ENCODE data around the gene SGSH.

Gene SGSH

DNA sequence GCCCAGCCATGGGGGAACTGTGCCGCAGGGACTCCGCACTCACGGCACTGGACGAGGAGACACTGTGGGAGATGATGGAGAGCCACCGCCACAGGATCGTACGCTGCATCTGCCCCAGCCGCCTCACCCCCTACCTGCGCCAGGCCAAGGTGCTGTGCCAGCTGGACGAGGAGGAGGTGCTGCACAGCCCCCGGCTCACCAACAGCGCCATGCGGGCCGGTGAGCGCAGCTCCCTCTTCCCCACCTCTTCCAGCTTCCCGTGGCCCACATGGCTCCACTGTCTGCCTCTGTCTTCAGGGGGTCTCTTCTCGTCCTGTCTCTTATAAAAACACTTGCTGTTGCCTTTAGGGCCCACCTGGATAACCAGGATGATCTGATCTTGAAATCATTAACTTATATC, 38.7 kb downstream of the SGSH start:
- DNase-seq, result no peak

DNA sequence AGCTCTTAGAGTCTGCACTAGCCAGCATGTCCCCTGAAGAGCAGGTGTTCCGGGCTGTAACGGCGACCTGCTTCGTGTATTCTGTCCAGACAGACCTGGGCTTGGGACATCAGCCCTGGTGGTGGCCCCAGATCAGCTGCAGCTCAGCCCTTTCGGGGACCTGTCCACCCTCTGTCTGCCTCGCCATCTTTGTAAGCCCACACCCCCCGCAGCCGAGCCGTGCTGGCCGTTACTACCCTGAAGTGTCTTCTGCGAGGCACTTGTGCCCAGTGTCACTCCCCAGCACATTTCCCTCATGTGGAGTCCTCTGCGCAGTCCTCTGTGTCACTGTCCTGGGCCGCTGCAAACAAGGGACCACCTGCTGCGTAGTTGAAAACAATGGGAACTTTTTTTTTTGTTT, 39.9 kb downstream of the SGSH start:
- DNase-seq, result no peak

DNA sequence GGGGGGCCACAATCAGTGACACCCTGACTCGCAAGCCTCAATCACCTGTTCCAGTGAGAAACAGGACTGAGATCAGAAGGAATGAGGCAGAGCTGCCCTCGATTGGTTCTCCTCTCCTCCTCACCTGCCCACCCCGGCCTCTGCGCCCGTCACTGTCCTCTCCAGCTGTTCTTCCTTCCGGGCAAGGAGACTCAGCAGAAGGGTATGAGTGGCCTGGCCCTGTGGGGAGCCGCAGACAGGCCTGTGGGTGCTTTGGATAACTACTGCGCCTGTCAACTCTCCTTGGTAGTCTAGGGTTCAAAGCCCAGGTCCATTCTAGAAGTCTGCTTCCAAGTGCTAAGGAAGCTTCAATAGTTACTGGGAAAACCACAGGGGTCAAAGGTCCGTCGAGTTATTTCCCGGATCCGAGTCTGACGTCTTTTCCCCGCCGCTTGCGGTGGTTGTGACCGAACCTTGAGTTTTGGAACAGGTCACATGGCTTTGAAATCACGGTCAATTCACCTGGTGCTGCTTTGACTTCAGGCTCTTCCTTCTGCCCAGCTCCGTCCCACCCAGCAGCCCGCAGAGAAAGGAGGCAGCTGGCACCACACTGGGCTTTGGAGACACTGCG, 42.0 kb downstream of the SGSH start:
- no peak for DNase-seq

DNA sequence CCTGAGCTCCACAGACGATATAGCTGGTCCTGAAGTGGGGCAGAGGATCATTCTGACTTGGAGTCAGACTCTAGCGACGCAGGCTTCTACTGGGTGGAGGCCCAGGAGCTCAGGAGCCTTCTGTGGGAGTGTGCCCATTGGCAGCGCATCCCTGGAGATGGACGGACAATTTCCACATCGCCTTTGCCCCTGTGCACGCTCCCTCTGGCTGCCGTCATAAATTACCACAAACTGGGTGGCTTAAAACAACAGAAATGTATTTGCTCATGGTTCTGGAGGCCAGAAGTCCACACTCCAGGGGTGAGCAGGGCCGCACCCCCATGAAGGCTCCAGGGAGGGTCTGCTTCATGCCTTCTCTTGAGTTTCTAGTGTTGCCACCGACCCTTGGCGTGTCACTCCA, 43.4 kb downstream of the SGSH start:
- DNase-seq, result no peak

DNA sequence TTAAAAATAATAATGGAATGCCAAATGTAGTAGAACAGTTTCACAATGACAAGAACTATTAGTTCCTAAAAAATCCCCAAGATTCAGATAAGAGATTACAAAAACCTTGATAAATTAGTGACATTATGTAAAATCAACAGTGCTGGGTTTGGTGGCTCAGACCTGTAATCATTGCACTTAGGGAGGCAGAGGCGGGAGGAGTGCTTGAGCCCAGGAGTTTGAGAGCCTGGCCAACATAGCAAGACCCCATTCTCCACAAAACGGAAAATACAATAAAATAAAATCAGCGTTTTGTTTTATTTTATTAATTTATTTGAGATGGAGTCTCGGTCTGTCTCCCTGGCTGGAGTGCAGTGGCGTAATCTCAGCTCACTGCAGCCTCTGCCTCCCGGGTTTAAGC, 46.2 kb downstream of the SGSH start:
- DNase-seq, result no peak

DNA sequence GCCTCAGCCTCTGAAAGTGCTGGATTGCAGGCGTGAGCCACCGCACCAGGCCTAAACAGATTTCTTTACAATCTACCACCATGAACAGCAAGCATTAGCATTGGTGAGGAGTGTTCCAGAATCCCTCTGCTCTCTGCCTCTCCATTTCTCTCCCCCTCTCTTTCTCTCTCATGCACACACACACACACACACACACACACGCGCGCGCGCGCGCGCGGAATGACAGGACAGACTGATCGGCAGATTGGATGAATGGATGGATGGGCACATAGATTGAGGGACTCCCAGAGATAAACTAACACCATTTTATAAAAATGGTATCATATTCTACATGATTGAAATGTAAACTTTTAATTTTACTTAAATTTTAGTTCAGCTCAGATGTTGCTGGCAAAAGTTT, 47.0 kb downstream of the SGSH start:
- DNase-seq, result no peak

DNA sequence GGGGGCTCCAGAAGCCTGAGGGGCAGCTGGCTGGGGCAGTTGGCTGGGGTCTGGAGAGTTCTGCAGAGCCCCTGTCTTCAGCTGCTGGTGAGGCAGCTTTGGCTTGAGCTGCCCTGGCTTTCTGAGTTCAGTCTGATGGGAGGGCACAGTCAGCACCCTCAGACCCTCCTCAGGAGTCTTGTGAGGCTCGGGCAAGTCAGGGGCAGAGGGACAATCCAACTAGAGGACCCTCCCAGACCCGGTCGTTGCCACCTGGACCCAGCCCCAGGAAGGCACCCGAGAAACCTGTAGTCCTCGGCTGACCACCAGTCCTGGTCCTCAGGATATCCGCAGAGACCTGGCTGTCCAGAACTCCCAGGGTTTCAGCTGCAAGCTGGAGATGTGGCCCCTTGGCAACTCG, 48.5 kb downstream of the SGSH start:
- DNase-seq, result no peak

DNA sequence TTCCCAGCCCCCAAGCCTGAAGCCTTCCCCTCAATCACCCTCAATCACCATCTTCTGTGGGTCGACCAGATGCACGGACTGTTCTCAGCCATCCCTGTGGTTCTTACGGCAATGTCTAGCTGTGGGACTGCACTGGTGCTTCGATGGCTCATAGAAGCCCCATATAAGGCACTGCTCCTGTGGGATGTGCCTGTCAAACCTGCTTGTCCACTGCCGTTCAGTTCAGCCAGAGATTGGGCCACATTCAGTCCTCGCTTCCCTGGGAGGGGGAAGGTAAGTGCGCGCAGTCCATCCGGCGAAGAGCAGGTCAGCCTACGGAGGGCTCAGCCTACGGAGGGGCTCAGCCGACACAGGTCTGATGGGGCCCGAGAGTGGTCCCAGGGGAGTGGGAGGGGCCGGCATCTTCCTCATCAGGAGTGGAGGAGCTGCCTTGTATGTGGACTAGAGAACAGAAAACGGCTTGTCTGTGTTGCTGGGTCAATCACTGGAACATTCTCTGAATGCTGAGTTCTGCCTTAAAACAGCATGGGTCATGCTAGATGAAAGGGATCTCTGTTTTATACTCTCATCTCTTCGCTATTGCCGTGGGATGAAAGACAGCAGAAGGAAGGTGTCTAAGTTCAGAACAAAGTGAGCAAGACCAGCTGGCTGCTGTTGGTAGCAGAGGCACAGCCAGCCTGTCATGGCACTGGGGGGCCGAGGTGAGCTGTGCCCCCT, 50.2 kb downstream of the SGSH start, which contains the start of gene CARD14:
Gene CARD14, plus strand, starts transcription at position 247 of the 717 bp plus-strand sequence. CDS start 11,409 bp downstream, outside the sequence.
- no peak for DNase-seq

DNA sequence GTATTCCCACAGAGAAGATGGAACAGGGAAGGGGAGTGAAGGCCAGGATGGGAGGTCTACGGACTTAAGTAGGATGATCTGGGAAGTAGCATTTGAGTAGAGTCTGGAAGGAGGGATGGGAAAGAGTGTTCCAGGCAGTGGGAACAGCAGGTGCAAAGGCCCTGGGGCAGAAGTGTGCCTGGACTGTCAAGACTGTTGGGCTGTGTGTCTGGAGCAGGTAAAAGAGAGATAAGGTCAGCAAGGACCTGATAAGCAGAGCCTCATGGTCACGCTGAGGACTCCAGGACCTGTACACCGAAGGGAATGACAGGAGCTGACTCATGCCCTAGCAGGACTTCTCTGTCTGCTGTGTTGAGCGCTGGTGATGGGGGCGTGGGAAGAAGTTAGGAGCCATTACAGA, 51.0 kb downstream of the SGSH start:
- no peak for DNase-seq

DNA sequence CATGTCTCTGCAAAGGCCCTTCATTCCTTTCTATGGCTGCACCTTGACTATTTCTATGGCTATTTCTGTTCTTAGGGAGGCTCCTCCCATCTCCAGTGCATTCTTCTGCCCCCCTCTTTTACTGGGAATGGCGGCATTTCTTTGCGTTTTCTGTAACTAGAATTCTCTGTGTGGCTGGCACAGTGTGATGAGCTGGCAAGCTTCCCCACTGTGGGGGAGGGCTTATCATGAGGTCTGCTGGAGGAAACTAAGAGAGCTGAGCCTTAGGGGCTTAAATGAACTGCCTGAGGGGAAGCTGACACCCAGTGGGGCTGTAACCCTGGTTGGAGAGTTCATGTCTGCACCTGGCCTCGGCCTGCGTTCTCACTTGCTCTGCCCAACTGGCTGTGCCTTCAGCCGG, 51.8 kb downstream of the SGSH start:
- DNase-seq, result no peak

DNA sequence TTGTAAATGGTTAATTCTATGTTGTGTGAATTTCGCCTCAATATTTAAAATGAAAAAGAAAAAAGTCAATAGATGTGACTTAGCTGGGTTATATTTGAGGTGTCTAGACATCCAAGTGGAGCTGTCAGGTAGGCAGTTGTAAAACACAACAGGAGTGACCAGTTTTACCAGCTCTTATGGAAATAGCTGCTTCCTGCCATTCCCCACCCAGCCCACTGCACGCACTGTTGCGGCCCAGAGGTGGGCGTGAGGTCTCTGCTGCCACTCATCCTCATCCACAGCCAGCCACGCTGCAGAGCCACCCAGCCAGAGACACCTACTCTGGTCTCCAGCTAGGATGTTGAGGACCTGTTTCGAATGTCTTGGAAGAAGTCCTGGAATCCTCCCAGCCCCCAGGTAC, 53.7 kb downstream of the SGSH start:
- no peak for DNase-seq

DNA sequence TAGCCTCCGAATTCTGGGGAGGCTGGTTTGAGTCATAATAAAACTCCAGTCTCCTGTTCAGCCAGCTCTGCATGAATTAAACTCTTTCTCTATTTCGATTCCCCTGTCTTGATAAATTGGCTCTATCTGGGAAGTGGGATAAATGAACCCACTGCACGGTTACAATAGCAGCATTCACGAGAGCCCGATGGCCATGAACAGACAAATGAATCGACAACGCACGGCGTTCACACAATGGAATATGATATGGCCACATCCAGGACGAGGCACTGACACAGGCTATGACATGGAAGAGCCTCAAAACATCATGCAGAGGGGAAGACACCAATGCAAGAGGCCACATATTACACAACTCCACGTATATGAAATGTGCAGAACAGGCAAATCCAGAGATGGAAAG, 55.9 kb downstream of the SGSH start:
- no peak for DNase-seq

DNA sequence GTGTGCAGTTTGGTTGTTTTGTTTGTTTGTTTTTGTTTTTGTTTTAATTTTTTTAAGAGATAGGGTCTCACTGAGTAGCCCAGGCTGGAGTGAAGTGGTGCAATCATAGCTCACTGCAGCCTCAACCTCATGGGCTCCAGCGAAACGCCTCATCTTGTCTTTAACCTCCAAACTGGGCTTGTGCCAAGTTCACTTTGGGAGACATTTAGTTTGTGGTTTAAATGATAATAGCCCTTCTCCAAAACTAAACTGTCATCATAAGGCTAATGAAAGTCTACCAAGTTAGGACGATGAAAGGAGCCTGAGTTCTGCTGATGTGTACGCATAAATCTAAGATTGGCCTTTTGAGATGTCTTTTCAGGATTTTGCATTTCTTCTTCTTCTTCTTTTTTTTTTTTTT, 56.8 kb downstream of the SGSH start:
- no peak for DNase-seq

DNA sequence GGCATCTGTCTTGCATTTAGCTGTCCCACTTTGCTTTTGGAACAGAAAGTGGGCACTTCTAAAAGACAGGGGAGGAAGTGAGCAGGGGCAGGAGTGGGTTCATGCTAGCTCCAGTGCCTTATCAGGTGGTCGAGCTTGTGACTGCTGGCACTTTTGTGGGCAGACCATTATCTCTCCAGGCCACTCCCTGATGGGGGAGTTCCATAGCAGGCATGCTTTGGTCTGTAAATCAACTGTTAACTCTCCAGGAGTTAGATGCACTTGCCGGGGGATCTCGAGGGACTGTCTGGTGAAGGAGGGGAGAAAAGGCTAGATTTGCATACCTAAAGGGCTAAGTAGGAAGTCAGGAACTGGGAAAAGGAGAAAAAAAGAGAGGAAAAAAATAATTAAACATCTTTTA, 59.6 kb downstream of the SGSH start:
- DNase-seq, result no peak

Data from DMS 273 treated with DMSO at 0.1 percent for 48 hours (cell line).